Measurements from ENCODE around the gene MAP4K5. TPM values are rescaled to one million over a fixed set of nuclear protein-coding genes. Genes with fewer than 3 reads are reported as not detected.

MAP4K5 gene
- total RNA-seq, 2 experiments from 2014 or later = 28.3 to 28.6 TPM

DNA sequence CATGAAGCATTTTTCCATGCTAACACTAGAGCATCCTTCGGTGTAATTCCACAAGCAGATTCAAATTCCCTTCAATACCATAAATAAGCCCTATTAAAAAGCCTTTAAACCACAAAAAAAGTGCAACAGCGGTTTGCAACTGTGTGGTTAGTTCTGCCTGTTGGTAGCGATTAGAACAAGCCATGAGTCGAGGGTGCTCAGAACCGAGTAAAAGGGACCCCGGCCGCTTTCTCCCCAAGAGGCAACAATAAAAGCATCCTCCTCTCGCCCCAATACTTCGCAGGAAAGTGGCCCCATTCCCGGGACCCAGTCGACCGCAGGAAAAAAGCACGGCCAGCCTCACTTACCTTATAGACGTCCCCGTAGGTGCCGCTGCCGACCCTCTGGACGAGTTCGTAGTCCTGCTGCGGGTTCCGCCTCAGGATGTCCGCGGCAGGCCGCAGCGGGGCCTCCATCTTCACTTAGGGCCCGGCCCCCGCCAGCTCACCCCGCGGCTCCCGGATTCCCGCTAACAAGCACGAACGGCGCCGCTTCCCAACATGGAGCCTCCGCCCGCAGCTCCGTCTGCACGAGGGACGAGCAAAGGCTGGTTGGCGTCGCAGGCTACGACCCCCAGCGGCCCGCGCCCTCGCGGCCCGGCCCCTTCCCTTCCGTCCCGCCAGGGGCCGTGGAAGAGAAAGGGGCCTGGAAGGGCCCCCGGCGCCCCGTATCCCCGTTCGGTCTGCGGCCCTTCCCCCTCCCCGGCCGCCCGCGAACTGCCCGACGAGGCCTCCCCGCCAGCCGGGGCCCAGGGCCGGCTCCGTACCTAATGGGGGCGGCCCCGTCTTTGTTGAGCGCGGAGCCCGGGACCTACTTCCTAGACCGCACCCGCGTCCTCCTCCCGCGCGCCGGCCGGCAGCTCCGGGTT, 521 bp downstream of the MAP4K5 start:
- H3K4me3 Mint-ChIP-seq = peak overlapping the region; percentile 91
- peak; percentile 25 for ATAC-seq
- H3K36me3 Mint-ChIP-seq (ENCODE audit: low read depth) = peaks cover 5% of the 10 kb centered on the region
- ChIA-PET POLR2A (interaction anchor here (0.6 to 1.2 kb wide), 6 partner anchors 168 to 764 kb away, joined by 3 read pairs; partner anchors contain the start of gene KLHDC2), CTCF (interaction anchor here (0.7 to 3.0 kb wide), 12 partner anchors 9 to 277 kb away, joined by 3 to 31 read pairs (median 4); partner anchors contain the start of genes DMAC2L and L2HGDH)
- H3K27me3 Mint-ChIP-seq (ENCODE audit: low read depth) = peaks cover 3% of the 10 kb centered on the region
- H3K27ac Mint-ChIP-seq = peak overlapping the region; percentile 84
- peaks cover 47% of the 10 kb centered on the region for H3K4me1 Mint-ChIP-seq (ENCODE audit: low read depth)
- peak; percentile 52 for DNase-seq
- H3K9me3 Mint-ChIP-seq (ENCODE audit: insufficient read depth) = no peaks in the 10 kb centered on the region

DNA sequence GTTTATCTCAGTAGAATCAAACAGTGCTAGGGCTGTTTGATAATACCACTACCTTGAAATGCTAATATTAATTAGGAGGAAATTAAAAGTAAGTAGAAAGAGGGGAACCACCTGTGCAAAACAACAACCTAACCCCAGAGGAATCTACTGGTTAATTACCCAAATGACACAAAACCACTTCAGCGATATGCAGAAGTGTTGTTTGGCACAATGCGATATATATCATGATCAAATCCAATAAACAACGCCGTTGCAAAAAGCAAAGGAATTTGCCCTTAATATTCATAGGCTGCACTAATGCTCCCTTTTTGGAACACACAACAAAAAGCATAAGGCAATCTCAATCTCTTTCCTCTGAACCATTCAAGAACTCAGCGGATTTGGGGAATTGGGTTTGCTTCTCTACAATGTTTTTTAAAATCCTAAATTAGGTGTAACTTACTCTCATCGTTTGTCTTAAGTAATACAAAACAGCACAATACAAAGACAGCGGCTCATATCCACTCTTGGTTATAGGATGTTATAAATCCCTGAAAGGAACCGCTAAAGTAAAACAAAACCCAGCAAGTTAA, 1.5 kb downstream of the MAP4K5 start:
- peak overlapping the region; percentile 91 for H3K4me3 Mint-ChIP-seq
- POLR2A ChIA-PET = interaction anchor here (1.2 kb wide), 2 partner anchors 168 to 189 kb away, joined by 3 read pairs; no protein-coding TSS in a partner anchor
- H3K4me1 Mint-ChIP-seq (ENCODE audit: low read depth) = peaks cover 47% of the 10 kb centered on the region
- H3K27ac Mint-ChIP-seq = no peak overlapping the region
- CTCF ChIA-PET = interaction anchor here (1.5 to 3.0 kb wide), 6 partner anchors 8 to 219 kb away, joined by 3 to 31 read pairs (median 8); partner anchors contain the start of genes DMAC2L and L2HGDH
- H3K27me3 Mint-ChIP-seq (ENCODE audit: low read depth) = no peaks in the 10 kb centered on the region
- ATAC-seq (no peak), DNase-seq (no peak)
- no peaks in the 10 kb centered on the region for H3K9me3 Mint-ChIP-seq (ENCODE audit: insufficient read depth)
- H3K36me3 Mint-ChIP-seq (ENCODE audit: low read depth) = peaks cover 8% of the 10 kb centered on the region

DNA sequence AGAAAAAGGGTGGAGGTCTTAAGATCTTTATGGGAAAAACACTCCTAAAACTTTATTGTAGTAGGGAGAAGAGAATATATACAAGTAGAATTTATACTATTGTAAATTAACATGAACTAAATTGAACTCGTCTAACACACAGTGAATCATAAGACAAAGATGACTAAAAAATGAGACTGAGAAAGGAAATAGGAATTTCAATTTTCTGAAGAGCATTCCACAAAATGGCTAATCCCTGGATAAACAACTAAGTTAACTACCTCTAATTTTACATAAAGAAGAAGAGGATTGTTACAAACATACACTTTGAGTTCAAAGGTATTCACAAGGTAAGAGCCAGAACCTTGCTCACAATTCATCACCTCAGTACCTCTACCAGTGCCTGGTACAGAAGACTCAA, 2.0 kb downstream of the MAP4K5 start:
- Mint-ChIP-seq H3K4me3 (peak overlapping the region; percentile 13), H3K27me3 (ENCODE audit: low read depth) (no peaks in the 10 kb centered on the region), H3K4me1 (ENCODE audit: low read depth) (peaks cover 47% of the 10 kb centered on the region), H3K9me3 (ENCODE audit: insufficient read depth) (no peaks in the 10 kb centered on the region), H3K27ac (no peak overlapping the region), H3K36me3 (ENCODE audit: low read depth) (peaks cover 8% of the 10 kb centered on the region)
- ChIA-PET POLR2A (interaction anchor here (0.6 to 0.8 kb wide), 2 partner anchors 76 to 168 kb away, joined by 3 read pairs; no protein-coding TSS in a partner anchor), CTCF (interaction anchor here (2.8 kb wide), 1 partner anchor 209 kb away, joined by 23 read pairs; no protein-coding TSS in a partner anchor)
- DNase-seq (no peak), ATAC-seq (no peak)

DNA sequence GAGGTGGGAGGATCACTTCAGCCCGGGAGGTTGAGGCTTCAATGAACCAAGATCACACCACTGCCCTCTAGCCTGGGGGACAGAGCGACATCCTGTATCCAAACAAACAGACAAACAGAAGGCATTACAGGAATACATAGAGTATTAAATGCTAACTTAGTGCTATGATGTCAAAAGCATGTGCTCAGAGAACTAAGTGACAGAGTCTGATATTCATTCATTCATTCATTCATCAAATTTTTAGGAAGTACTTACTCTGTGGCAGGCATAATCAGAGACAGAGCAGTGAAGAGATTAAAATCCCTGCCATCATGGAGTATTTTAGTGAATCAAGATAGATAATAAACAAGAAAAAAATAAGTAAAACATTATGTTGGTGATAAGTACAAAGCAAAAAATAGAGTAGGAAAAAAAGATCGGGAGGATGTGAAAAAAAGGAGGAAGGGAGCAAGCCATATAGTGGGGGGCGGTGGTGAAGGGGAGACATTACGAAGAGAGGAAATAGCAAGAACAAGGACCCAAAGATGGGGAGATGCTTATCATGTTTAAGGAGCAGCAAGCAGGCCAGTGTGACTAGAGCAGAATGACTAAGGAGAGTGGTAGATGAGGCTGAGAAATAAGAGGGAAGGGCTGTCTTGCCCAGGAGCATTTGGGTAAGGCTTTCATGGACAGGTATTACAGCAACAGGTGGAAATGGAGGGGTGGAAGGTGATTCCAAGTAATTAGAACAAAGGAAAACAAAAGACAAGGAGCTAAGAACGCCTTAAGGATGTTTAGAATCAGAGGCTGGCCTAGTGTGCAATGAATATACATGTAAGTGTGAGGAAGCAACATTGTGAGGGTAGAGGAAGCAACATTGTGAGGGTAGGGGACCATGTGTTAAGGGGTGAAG, 2.8 kb downstream of the MAP4K5 start:
- Mint-ChIP-seq H3K4me3 (no peak overlapping the region), H3K27me3 (ENCODE audit: low read depth) (no peaks in the 10 kb centered on the region), H3K36me3 (ENCODE audit: low read depth) (peaks cover 12% of the 10 kb centered on the region), H3K27ac (no peak overlapping the region), H3K9me3 (ENCODE audit: insufficient read depth) (no peaks in the 10 kb centered on the region), H3K4me1 (ENCODE audit: low read depth) (peaks cover 55% of the 10 kb centered on the region)
- DNase-seq (no peak), ATAC-seq (no peak)
- POLR2A ChIA-PET = interaction anchor here (0.6 to 0.8 kb wide), 2 partner anchors 77 to 167 kb away, joined by 3 read pairs; no protein-coding TSS in a partner anchor
- CTCF ChIA-PET = interaction anchor here (1.5 to 2.8 kb wide), 2 partner anchors 187 to 208 kb away, joined by 6 to 23 read pairs; no protein-coding TSS in a partner anchor

DNA sequence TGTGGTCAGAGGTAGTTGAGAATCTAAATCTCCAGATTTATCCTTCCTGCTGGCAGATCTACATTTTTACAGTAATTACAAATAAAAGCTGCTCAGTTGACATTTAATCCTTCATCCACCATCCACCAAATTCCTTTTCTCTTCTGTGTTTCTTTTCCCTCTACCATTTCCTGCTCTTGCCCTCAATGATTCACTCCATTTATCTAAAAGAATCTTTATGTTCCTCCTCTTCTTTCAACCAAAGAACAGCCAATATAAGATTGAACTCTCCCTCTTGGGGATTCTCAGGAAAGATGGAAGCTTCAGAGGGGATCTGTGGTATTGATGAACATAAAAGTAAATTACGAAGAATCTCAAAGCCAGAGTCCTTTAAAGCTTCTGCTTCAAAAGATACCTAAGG, 4.4 kb downstream of the MAP4K5 start:
- POLR2A ChIA-PET = interaction anchor here (0.8 kb wide), 1 partner anchor 412 kb away, joined by 3 read pairs; the partner anchor contains the start of gene VCPKMT
- Mint-ChIP-seq H3K27me3 (ENCODE audit: low read depth) (no peaks in the 10 kb centered on the region), H3K9me3 (ENCODE audit: insufficient read depth) (no peaks in the 10 kb centered on the region), H3K4me3 (no peak overlapping the region), H3K4me1 (ENCODE audit: low read depth) (peaks cover 61% of the 10 kb centered on the region), H3K36me3 (ENCODE audit: low read depth) (peaks cover 19% of the 10 kb centered on the region), H3K27ac (no peak overlapping the region)
- CTCF ChIA-PET = interaction anchor here (1.5 to 2.8 kb wide), 2 partner anchors 185 to 207 kb away, joined by 6 to 23 read pairs; no protein-coding TSS in a partner anchor
- DNase-seq = no peak
- ATAC-seq = no peak

DNA sequence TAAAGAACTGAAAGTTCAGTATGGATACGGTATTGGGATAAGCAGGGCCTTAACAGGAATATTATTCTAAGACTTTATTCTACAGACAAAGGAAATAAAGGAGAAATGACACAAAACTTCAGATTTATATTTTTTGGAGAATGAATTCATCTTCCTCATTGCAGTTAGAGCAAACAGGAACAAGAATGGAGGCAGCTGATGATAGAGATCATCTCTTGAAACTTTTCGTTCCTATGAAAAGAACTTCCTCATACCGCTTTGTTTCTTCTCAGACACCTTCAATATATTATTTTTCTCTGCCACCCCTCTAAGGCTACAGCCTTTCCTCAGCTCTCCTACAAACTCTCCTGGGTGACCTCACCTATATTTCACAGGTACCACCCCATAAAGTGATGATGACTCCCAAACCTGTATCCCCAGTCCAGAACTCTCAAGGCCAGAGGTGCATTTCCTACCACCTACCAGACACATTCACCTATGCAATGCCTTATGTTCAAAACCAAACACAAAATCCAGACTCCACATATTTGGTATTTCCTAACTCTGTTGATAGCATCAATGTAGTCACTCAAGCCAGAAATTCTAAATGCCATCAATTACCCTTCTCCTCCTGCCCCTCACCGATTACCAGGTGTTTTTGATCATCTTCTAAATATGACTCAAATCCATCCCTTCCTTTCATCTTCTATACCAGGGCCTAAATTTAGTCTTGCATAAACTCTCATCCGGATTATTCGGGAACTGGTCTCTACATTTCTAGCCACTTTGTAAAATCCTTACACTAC, 7.4 kb downstream of the MAP4K5 start:
- H3K4me1 Mint-ChIP-seq (ENCODE audit: low read depth) = peaks cover 56% of the 10 kb centered on the region

DNA sequence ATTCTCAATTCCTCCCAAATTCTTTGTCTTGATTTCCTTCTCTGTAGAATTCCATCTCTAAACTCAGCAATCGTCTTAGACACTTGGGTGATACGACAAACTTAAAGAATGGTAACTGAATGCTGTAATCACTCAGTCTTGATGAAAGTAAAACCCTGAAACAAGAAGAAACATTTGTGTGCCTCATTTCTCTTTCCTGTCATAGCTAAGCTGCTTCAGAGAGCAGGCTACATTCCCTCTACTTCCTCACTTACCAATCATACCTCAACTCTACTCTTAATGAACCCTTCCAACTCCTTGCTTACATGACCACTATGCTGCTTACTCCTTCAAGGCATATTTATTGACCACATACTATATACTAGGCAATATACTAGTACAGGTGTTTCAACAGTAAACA, 8.3 kb downstream of the MAP4K5 start:
- ATAC-seq = no peak
- Mint-ChIP-seq H3K9me3 (ENCODE audit: insufficient read depth) (no peaks in the 10 kb centered on the region), H3K36me3 (ENCODE audit: low read depth) (peaks cover 20% of the 10 kb centered on the region), H3K4me1 (ENCODE audit: low read depth) (peaks cover 50% of the 10 kb centered on the region), H3K27ac (no peak overlapping the region), H3K4me3 (no peak overlapping the region), H3K27me3 (ENCODE audit: low read depth) (no peaks in the 10 kb centered on the region)
- POLR2A ChIA-PET = no interaction called here
- CTCF ChIA-PET = interaction anchor here (1.4 kb wide), 1 partner anchor 203 kb away, joined by 3 read pairs; no protein-coding TSS in a partner anchor
- DNase-seq = no peak

More for the DNA sequence above, 7.4 kb downstream of the MAP4K5 start:
- DNase-seq (no peak), ATAC-seq (no peak)
- Mint-ChIP-seq H3K27me3 (ENCODE audit: low read depth) (no peaks in the 10 kb centered on the region), H3K9me3 (ENCODE audit: insufficient read depth) (no peaks in the 10 kb centered on the region), H3K4me3 (no peak overlapping the region), H3K36me3 (ENCODE audit: low read depth) (peaks cover 20% of the 10 kb centered on the region), H3K27ac (no peak overlapping the region)
- ChIA-PET CTCF (interaction anchor here (1.4 kb wide), 1 partner anchor 204 kb away, joined by 3 read pairs; no protein-coding TSS in a partner anchor), POLR2A (interaction anchor here (0.6 to 1.1 kb wide), 2 partner anchors 298 to 942 kb away, joined by 3 read pairs; no protein-coding TSS in a partner anchor)

DNA sequence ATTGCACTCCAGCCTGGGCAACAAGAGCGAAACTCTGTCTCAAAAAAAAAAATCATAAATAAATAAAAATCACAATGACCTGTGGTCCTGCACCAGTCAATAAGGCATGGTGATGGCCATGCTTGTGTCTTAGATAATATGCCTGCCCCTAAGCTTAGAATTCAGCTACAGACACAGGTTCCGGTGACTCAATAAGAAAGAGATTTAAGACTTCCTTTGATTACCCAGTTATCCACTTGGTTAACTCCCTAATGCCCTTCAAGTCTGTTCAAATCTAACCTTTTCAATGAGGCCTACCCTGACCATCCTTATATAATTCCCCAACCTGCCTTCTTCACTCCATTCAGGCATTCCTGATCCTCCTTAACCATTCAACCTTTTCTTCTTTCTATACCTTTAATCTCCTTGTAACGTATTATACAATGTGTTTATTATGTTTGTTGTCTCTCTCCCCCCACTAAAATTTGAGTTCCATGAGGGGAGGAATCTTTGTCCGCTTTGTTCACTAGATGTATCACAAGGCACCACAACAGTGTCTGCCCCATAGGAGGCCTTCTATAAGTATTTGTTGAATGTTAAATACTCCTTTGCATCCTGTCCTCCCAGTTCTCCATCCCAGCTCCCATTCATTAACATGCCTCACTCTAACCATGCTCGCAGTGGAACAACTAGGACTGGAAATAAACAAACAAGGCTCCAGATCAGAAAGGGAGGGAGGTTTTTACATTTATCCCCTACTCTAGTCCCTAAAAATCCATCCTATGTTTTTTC, 8.9 kb downstream of the MAP4K5 start:
- H3K4me1 Mint-ChIP-seq (ENCODE audit: low read depth) = peaks cover 46% of the 10 kb centered on the region
- no peak overlapping the region for H3K27ac Mint-ChIP-seq
- no peak overlapping the region for H3K4me3 Mint-ChIP-seq
- ATAC-seq (no peak), DNase-seq (no peak)
- POLR2A ChIA-PET = no interaction called here
- CTCF ChIA-PET = interaction anchor here (1.2 to 2.2 kb wide), 4 partner anchors 8 to 250 kb away, joined by 3 to 12 read pairs (median 8); partner anchors contain the start of gene MAP4K5
- H3K27me3 Mint-ChIP-seq (ENCODE audit: low read depth) = no peaks in the 10 kb centered on the region
- H3K9me3 Mint-ChIP-seq (ENCODE audit: insufficient read depth) = no peaks in the 10 kb centered on the region
- peaks cover 17% of the 10 kb centered on the region for H3K36me3 Mint-ChIP-seq (ENCODE audit: low read depth)

DNA sequence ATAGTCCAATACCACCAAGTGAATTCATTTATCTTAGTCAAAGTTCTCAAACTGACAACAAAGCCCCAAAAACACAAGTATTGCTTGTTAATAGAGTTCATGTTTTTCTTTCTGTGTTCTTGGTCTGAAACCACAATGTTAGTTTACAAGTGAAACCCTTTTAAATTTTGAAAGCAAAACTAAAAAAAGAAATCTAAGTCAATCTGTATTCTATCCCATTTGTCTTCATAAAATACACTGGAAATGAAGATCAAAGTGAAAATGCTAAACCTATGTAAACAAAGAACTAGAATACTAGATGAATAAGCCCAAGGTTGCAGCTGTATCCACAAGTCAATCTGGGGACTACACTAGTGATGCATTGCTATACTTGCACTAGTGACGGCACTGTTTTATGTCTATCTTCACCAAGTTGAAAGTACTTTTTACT, 10.4 kb downstream of the MAP4K5 start:
- peak overlapping the region; percentile 58 for H3K4me3 Mint-ChIP-seq
- H3K27ac Mint-ChIP-seq = peak overlapping the region; percentile 78
- ChIA-PET CTCF (interaction anchor here (1.2 to 2.2 kb wide), 5 partner anchors 10 to 669 kb away, joined by 3 to 12 read pairs (median 6); partner anchors contain the start of genes MAP4K5 and NEMF), POLR2A (no interaction called here)
- H3K36me3 Mint-ChIP-seq (ENCODE audit: low read depth) = peaks cover 17% of the 10 kb centered on the region
- H3K27me3 Mint-ChIP-seq (ENCODE audit: low read depth) = no peaks in the 10 kb centered on the region
- peaks cover 42% of the 10 kb centered on the region for H3K4me1 Mint-ChIP-seq (ENCODE audit: low read depth)
- ATAC-seq = peak; percentile 64
- H3K9me3 Mint-ChIP-seq (ENCODE audit: insufficient read depth) = no peaks in the 10 kb centered on the region
- DNase-seq = no peak
